RWPE2 (cell line): Measurements from ENCODE around the gene SLC9A4.

ENCODE experiments used
- ATAC-seq: fragments of 200-7000 bp; cut with Tn5 transposase; 3 replicates; pipeline ENCODE4 v1.9.1; 2021; ENCODE audit warnings: low read depth
- DNase-seq: peaks from one replicate; pipeline ENCODE4 v3.0.0-alpha.2; 2020; ENCODE audit warnings: low spot score
- H3K27ac ChIP-seq: fragments of 450-650 bp; 2 replicates; pipeline ENCODE4 v1.5.1; 2017; ENCODE audit warnings: mild to moderate bottlenecking; ENCODE audit not compliant: poor library complexity, severe bottlenecking
- H3K27me3 ChIP-seq: fragments of 250-450 bp; sonication (Bioruptor Pico); 2 replicates; pipeline ENCODE4 v1.5.1; 2021; ENCODE audit warnings: mild to moderate bottlenecking, moderate library complexity; ENCODE audit not compliant: insufficient read depth, poor library complexity, severe bottlenecking
- H3K36me3 ChIP-seq: fragments of 250-450 bp; sonication (Bioruptor Pico); 2 replicates; pipeline ENCODE4 v1.5.1; 2020; ENCODE audit warnings: low read depth, mild to moderate bottlenecking, moderate library complexity
- H3K4me1 ChIP-seq: fragments of 250-450 bp; sonication (Bioruptor Pico); 2 replicates; pipeline ENCODE4 v1.5.1; 2021; ENCODE audit warnings: mild to moderate bottlenecking, moderate library complexity; ENCODE audit not compliant: insufficient read depth, poor library complexity, severe bottlenecking
- H3K4me3 ChIP-seq: fragments of 250-450 bp; sonication (Bioruptor Pico); 2 replicates; pipeline ENCODE4 v1.5.1; 2021; ENCODE audit warnings: mild to moderate bottlenecking, moderate library complexity; ENCODE audit not compliant: severe bottlenecking
- H3K9me3 ChIP-seq: fragments of 250-450 bp; sonication (Bioruptor Pico); 2 replicates; pipeline ENCODE4 v1.5.1; 2021; ENCODE audit warnings: mild to moderate bottlenecking, moderate library complexity; ENCODE audit not compliant: severe bottlenecking
- TF ChIP-seq, protein P1 (sequence below): fragments of 450-650 bp; IDR thresholded peaks from one replicate; pipeline ENCODE4 v1.5.1; 2017; ENCODE audit warnings: mild to moderate bottlenecking, moderate library complexity; ENCODE audit not compliant: poor library complexity, severe bottlenecking

SLC9A4 gene

DNA sequence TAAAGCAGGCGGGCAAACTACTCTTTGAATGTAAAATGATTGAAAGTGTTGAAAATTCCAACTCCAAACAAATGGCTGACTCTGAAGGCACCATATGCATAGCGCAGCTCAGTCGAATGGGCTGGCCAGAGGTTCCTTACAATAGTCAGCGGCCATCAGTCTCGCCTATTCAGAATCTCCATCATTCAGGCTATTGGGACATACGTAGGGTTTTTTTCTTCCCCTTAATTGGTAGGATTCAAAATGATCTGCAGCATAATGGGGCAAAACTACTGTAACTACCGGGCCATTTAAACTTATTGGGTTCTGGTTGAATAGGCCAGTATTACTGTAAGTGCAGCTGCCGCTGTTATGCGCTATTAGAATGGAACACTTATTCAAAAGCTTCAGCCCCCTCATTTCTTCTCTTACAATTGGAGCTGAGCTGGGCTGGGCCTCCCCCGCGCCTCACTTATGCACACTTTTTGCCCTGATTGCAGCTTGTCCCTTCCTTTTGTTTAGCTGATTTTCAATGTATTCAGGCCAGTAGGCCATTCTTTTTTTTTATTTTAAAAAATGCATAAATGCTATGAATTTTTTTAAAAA is 40.4 kb downstream of the SLC9A4 start:
- TF ChIP-seq, protein P1, sequence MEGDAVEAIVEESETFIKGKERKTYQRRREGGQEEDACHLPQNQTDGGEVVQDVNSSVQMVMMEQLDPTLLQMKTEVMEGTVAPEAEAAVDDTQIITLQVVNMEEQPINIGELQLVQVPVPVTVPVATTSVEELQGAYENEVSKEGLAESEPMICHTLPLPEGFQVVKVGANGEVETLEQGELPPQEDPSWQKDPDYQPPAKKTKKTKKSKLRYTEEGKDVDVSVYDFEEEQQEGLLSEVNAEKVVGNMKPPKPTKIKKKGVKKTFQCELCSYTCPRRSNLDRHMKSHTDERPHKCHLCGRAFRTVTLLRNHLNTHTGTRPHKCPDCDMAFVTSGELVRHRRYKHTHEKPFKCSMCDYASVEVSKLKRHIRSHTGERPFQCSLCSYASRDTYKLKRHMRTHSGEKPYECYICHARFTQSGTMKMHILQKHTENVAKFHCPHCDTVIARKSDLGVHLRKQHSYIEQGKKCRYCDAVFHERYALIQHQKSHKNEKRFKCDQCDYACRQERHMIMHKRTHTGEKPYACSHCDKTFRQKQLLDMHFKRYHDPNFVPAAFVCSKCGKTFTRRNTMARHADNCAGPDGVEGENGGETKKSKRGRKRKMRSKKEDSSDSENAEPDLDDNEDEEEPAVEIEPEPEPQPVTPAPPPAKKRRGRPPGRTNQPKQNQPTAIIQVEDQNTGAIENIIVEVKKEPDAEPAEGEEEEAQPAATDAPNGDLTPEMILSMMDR, result no peak
- H3K36me3 ChIP-seq, result no peaks in the 10 kb centered on the region
- ATAC-seq (no peak), DNase-seq (no peak)
- H3K27ac ChIP-seq, result peak overlapping the region; percentile 62
- H3K4me1 ChIP-seq, result peaks cover 21% of the 10 kb centered on the region
- no peaks in the 10 kb centered on the region for H3K9me3 ChIP-seq
- no peak overlapping the region for H3K4me3 ChIP-seq
- no peaks in the 10 kb centered on the region for H3K27me3 ChIP-seq

DNA sequence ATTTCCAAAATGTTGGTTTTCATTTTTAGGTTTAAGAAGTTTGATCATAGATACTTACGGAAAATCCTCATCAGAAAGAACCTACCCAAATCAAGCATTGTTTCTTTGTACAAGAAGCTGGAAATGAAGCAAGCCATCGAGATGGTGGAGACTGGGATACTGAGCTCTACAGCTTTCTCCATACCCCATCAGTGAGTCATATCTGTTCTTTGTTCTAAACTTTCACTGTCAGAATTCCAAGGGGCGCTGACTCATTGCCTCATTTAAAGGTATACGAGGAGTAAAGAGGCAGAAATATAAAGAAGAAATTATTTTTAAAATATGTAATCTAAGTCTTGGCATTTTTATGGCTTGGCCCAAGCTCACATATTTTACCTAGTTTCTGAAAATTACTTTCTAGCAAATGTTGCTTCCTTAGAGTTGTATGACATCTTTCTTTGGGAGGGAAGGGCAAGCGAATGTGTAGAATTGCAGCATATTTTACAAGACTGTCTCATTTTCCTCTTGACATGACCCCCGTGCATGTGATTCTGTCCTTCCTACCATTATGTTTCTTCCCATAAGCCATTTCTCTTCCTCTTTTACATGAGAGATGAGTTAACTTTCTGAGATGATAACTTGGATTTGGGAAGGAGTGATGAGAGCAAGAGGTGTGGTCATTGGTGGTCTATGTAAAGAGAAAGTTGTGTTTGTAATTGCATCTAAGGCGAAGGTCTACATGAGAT is 41.2 kb downstream of the SLC9A4 start:
- Histone ChIP-seq H3K4me1 (peaks cover 21% of the 10 kb centered on the region), H3K9me3 (no peaks in the 10 kb centered on the region), H3K36me3 (no peaks in the 10 kb centered on the region), H3K27ac (peak overlapping the region; percentile 62), H3K4me3 (no peak overlapping the region), H3K27me3 (no peaks in the 10 kb centered on the region)
- ATAC-seq (peak; percentile 99), DNase-seq (peak; percentile 70)
- TF ChIP-seq, protein P1, result no peak

DNA sequence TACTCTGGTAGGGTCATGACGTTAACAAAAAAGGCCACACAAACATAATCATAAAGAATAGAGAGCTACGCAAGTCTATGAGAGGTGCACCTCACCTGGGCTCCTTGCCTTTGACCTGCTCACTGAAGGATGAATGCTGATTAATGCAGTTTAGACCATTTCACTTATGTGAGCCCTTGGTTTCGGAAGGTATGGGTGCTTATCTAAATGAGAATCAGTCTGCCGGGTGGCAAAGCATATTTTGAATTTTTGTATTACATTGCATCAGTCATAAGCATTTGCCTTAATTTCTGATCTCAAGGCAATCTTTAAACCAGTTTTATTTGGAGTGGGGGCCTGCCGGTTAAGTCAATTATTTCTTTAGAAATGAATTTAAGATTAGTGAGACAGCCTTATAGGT is 42.8 kb downstream of the SLC9A4 start:
- H3K36me3 ChIP-seq, result no peaks in the 10 kb centered on the region
- no peaks in the 10 kb centered on the region for H3K9me3 ChIP-seq
- TF ChIP-seq, protein P1, result no peak
- no peak for DNase-seq
- H3K27me3 ChIP-seq, result no peaks in the 10 kb centered on the region
- ATAC-seq, result no peak
- H3K27ac ChIP-seq, result no peak overlapping the region
- H3K4me1 ChIP-seq, result peaks cover 13% of the 10 kb centered on the region
- H3K4me3 ChIP-seq, result no peak overlapping the region

DNA sequence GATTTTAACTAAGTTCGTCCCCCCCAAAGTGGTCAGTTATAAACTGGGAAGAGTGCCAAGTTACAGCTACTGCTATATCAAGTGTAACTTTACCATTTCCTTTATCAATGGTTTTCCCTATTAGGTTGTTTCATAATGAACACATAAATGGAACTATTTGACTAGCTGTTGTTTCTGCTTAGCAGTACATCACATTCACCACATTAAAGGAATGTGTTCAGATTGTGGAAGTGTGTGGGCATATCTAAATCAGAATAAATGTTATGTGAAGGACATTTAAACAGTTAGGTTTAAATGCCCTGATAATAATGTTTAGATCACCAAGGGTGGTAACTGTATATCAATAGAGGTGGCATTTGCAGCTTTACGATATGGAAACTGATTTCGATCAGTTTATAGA is 45.1 kb downstream of the SLC9A4 start:
- no peaks in the 10 kb centered on the region for H3K36me3 ChIP-seq
- peaks cover 13% of the 10 kb centered on the region for H3K4me1 ChIP-seq
- no peak for ATAC-seq
- no peak overlapping the region for H3K4me3 ChIP-seq
- no peak overlapping the region for H3K27ac ChIP-seq
- no peaks in the 10 kb centered on the region for H3K9me3 ChIP-seq
- no peak for DNase-seq
- no peaks in the 10 kb centered on the region for H3K27me3 ChIP-seq
- TF ChIP-seq, protein P1, result no peak

DNA sequence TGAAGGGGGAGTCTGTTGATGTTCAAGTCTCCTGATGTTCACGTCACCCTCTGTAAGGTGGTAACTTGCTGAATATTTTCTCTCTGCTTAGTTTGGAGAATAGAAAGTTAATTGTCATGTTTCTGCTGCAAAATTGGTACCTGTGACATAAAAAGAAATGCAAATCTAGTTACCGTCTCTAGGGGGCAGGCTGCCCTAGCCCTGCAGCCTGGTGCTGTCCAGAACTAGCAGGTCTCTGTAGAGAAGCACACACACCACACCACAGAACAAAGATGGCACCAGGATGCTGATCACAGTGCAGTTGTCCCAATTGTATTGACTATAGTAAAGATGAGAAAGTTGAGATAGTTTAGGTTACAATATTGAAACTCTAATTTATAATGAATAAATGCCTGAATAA is 47.0 kb downstream of the SLC9A4 start:
- H3K36me3 ChIP-seq, result no peaks in the 10 kb centered on the region
- H3K4me3 ChIP-seq, result no peak overlapping the region
- DNase-seq, result no peak
- peak; percentile 31; the same call in 1 of the 3 replicates for ATAC-seq
- no peaks in the 10 kb centered on the region for H3K27me3 ChIP-seq
- TF ChIP-seq, protein P1, result peak; percentile 50
- H3K27ac ChIP-seq, result no peak overlapping the region
- no peaks in the 10 kb centered on the region for H3K4me1 ChIP-seq
- no peaks in the 10 kb centered on the region for H3K9me3 ChIP-seq
